Neural progenitor cell (in vitro differentiated cells): ENCODE measurements around the gene SAV1.

Experiments
- CTCF ChIP-seq: fragments of 200-600 bp; sonication (generic); IDR thresholded peaks from 2 replicates; pipeline ENCODE4 v1.5.1; 2017; ENCODE audit warnings: antibody characterized with exemption, mild to moderate bottlenecking
- EZH2 ChIP-seq: fragments of 200-600 bp; sonication (generic); IDR thresholded peaks from 2 replicates; pipeline ENCODE4 v1.6.1; 2017; ENCODE audit warnings: antibody characterized with exemption, mild to moderate bottlenecking, moderate library complexity
- EZH2phosphoT487 ChIP-seq: fragments of 200-600 bp; sonication (generic); IDR thresholded peaks from 2 replicates; pipeline ENCODE4 v1.6.1; 2017; ENCODE audit warnings: antibody characterized with exemption

- TF ChIP-seq CTCF = no peak
- no peak for TF ChIP-seq EZH2
- no peak for TF ChIP-seq EZH2phosphoT487
Measured at GRCh38 chr14:50658203-50658602, 9.9 kb downstream of the SAV1 start.
